GM23248 (cell line): ENCODE data around the gene B3GAT3. TPM values are rescaled to one million over a fixed set of nuclear protein-coding genes. Genes with fewer than 3 reads are reported as not detected.

Experiments
- DNase-seq: peaks from one replicate; pipeline ENCODE4 v3.0.0-alpha.2; 2015
- H2AFZ ChIP-seq: fragments of 200-600 bp; sonication (generic); 2 replicates; pipeline ENCODE4 v1.6.1; 2016; ENCODE audit warnings: antibody characterized with exemption
- H3F3A ChIP-seq: fragments of 200-600 bp; sonication (generic); 2 replicates; pipeline ENCODE4 v1.6.1; 2016; ENCODE audit warnings: mild to moderate bottlenecking, antibody characterized with exemption, mixed run types; ENCODE audit not compliant: insufficient read depth
- H3K27ac ChIP-seq: fragments of 200-600 bp; sonication (generic); 2 replicates; pipeline ENCODE4 v1.5.1; 2016; ENCODE audit warnings: mild to moderate bottlenecking
- H3K27me3 ChIP-seq: fragments of 200-600 bp; sonication (generic); replicated peaks from 2 replicates; pipeline ENCODE4 v1.6.1; 2016; ENCODE audit warnings: mild to moderate bottlenecking; ENCODE audit not compliant: insufficient read depth
- H3K36me3 ChIP-seq: fragments of 200-600 bp; sonication (generic); 2 replicates; pipeline ENCODE4 v1.6.1; 2016; ENCODE audit warnings: low read depth, mild to moderate bottlenecking
- H3K4me1 ChIP-seq: fragments of 200-600 bp; sonication (generic); 2 replicates; pipeline ENCODE4 v1.6.1; 2016; ENCODE audit warnings: mild to moderate bottlenecking; ENCODE audit not compliant: insufficient read depth
- H3K4me2 ChIP-seq: fragments of 200-600 bp; sonication (generic); one replicate; pipeline ENCODE4 v1.6.1; 2016; ENCODE audit warnings: mild to moderate bottlenecking; ENCODE audit not compliant: unreplicated experiment
- H3K4me3 ChIP-seq: fragments of 200-600 bp; sonication (generic); 2 replicates; pipeline ENCODE4 v1.5.1; 2016; ENCODE audit warnings: mild to moderate bottlenecking
- H3K79me2 ChIP-seq: fragments of 200-600 bp; sonication (generic); 2 replicates; pipeline ENCODE4 v1.6.1; 2016; ENCODE audit warnings: mild to moderate bottlenecking; ENCODE audit not compliant: insufficient read depth
- H3K9ac ChIP-seq: fragments of 200-600 bp; sonication (generic); 2 replicates; pipeline ENCODE4 v1.6.1; 2016; ENCODE audit warnings: mild to moderate bottlenecking
- H3K9me2 ChIP-seq: fragments of 200-600 bp; sonication (generic); 2 replicates; pipeline ENCODE4 v1.6.1; 2016; ENCODE audit warnings: mixed run types, mild to moderate bottlenecking, moderate library complexity; ENCODE audit not compliant: insufficient read depth
- H3K9me3 ChIP-seq: fragments of 200-600 bp; sonication (generic); one replicate; pipeline ENCODE4 v1.6.1; 2017; ENCODE audit warnings: low read depth
- H4K20me1 ChIP-seq: fragments of 200-600 bp; sonication (generic); 2 replicates; pipeline ENCODE4 v1.6.0; 2016; ENCODE audit not compliant: insufficient read depth
- EZH2 ChIP-seq: fragments of 200-600 bp; sonication (generic); IDR thresholded peaks from 2 replicates; pipeline ENCODE4 v1.6.1; 2018; ENCODE audit warnings: antibody characterized with exemption, mild to moderate bottlenecking; ENCODE audit not compliant: insufficient read depth, poor library complexity, severe bottlenecking
- EZH2phosphoT487 ChIP-seq: fragments of 200-600 bp; sonication (generic); IDR thresholded peaks from 2 replicates; pipeline ENCODE4 v1.6.1; 2018; ENCODE audit warnings: antibody characterized with exemption, moderate library complexity, mild to moderate bottlenecking, low read depth; ENCODE audit not compliant: insufficient read depth
- WGBS, 2 experiments: methylation state at CpG; one replicate each; pipeline ENCODE4 v1.1.6; 2015 to 2017; ENCODE audit warnings: low lambda C conversion rate in 2 of 2, low coverage in 1 of 2; ENCODE audit errors: missing lambda C conversion rate in 2 of 2; 5-methylcytosine and 5-hydroxymethylcytosine counted together
- in situ Hi-C: fragments of 300-500 bp; cut with MboI; formaldehyde crosslinking; loops from 2 replicates; pipeline ENCODE4 v1.15.0; 2020
- polyA plus RNA-seq: library from polyadenylated mRNA; unstranded; fragments of >200 nt; fragmentation: Nextera tagmentation; extraction: Ambion mirVana; gene quantifications from 2 replicates; pipeline ENCODE4 v1.2.1, GENCODE V29; 2016
- total RNA-seq: library from RNA; depleted of rRNA; stranded (reverse); fragments of >200 nt; shearing (Covaris generic); gene quantifications from 2 replicates; pipeline ENCODE4 v1.2.3, GENCODE V29; 2014

B3GAT3 gene
- total and polyA plus RNA-seq, 2 experiments from 2014 or later, result 35.6 to 44.2 TPM

- Histone ChIP-seq H3K9me3 (no peaks in the 10 kb centered on the region), H3K4me3 (no peak overlapping the region), H3K36me3 (no peaks in the 10 kb centered on the region), H3K27ac (no peak overlapping the region), H3K27me3 (no peaks in the 10 kb centered on the region), H3K4me1 (peaks cover 12% of the 10 kb centered on the region), H3K9ac (no peak overlapping the region), H3K79me2 (peaks cover 33% of the 10 kb centered on the region), H4K20me1 (no peaks in the 10 kb centered on the region), H3K9me2 (no peaks in the 10 kb centered on the region), H3F3A (peaks cover 10% of the 10 kb centered on the region), H3K4me2 (no peak overlapping the region), H2AFZ (no peak overlapping the region)
- no peak for TF ChIP-seq EZH2phosphoT487
- TF ChIP-seq EZH2, result no peak
- no peak for DNase-seq
- in situ Hi-C loops, result no loop called here
- 79 to 81% methylated on average over 7 of the region's 7 CpGs for WGBS, 2 experiments
Observed at GRCh38 chr11:62615521-62615920, 6.3 kb downstream of the B3GAT3 start.

- TF ChIP-seq EZH2 (no peak), EZH2phosphoT487 (no peak)
- Histone ChIP-seq H4K20me1 (no peaks in the 10 kb centered on the region), H3K4me2 (no peak overlapping the region), H2AFZ (no peak overlapping the region), H3K9me3 (no peaks in the 10 kb centered on the region), H3K79me2 (peaks cover 33% of the 10 kb centered on the region), H3K9me2 (no peaks in the 10 kb centered on the region), H3K4me3 (no peak overlapping the region), H3K36me3 (no peaks in the 10 kb centered on the region), H3K27me3 (no peaks in the 10 kb centered on the region), H3K27ac (no peak overlapping the region), H3K4me1 (peaks cover 5% of the 10 kb centered on the region; the same call in 1 of the 2 replicates), H3F3A (peaks cover 9% of the 10 kb centered on the region; the same call in 1 of the 2 replicates), H3K9ac (no peak overlapping the region)
- DNase-seq, result peak; percentile 63
- WGBS, 2 experiments, result 74 to 78% methylated on average over 8 of the region's 8 CpGs
- in situ Hi-C loops, result no loop called here
Observed at GRCh38 chr11:62614275-62614674, 7.5 kb downstream of the B3GAT3 start.

- Histone ChIP-seq H4K20me1 (no peaks in the 10 kb centered on the region), H3K9me2 (no peaks in the 10 kb centered on the region), H3K4me2 (no peak overlapping the region), H3K27ac (peak overlapping the region; percentile 67), H3K79me2 (peaks cover 27% of the 10 kb centered on the region), H3K9ac (no peak overlapping the region), H3K27me3 (no peaks in the 10 kb centered on the region), H3K36me3 (no peaks in the 10 kb centered on the region), H3K9me3 (no peaks in the 10 kb centered on the region), H2AFZ (peak overlapping the region; percentile 80), H3K4me3 (no peak overlapping the region), H3K4me1 (peaks cover 5% of the 10 kb centered on the region; the same call in 1 of the 2 replicates), H3F3A (peaks cover 9% of the 10 kb centered on the region; the same call in 1 of the 2 replicates)
- WGBS, 2 experiments, result 36 to 37% methylated on average over 15 of the region's 15 CpGs
- in situ Hi-C loops, result no loop called here
- DNase-seq, result peak; percentile 32
- TF ChIP-seq EZH2 (no peak), EZH2phosphoT487 (no peak)
Observed at GRCh38 chr11:62613291-62613778, 8.5 kb downstream of the B3GAT3 start.

- Histone ChIP-seq H3K9me2 (no peaks in the 10 kb centered on the region), H4K20me1 (no peaks in the 10 kb centered on the region), H3K36me3 (peaks cover 3% of the 10 kb centered on the region; the same call in 1 of the 2 replicates), H3K27ac (peak within 1 kb of the TSS; percentile 67), H3K79me2 (peaks cover 30% of the 10 kb centered on the region), H3K4me2 (peak within 1 kb of the TSS; percentile 79), H3K9ac (peak within 1 kb of the TSS; percentile 82), H3F3A (peaks cover 9% of the 10 kb centered on the region; the same call in 1 of the 2 replicates), H2AFZ (peak within 1 kb of the TSS; percentile 80), H3K9me3 (no peaks in the 10 kb centered on the region), H3K4me1 (peaks cover 5% of the 10 kb centered on the region; the same call in 1 of the 2 replicates), H3K27me3 (no peaks in the 10 kb centered on the region), H3K4me3 (peak within 1 kb of the TSS; percentile 83)
- TF ChIP-seq EZH2phosphoT487 (no peak), EZH2 (no peak)
- whole genome bisulfite sequencing, 2 experiments, result 0 to 6% methylated on average over 11 to 48 of the region's 91 CpGs
- in situ Hi-C loops, result no loop called here
- peak; percentile 87 for DNase-seq
Observed at GRCh38 chr11:62612366-62613290, 9.2 kb downstream of the B3GAT3 start, which contains the start of the genes EML3 and ROM1. EML3 (minus strand) TSS chr11:62612775; CDS start chr11:62612457, 318 bp downstream. ROM1 (plus strand) TSS chr11:62613257; CDS start chr11:62613282, 25 bp downstream.
